ENCODE data around the gene KIR3DL3. TPM values are rescaled to one million over a fixed set of nuclear protein-coding genes. Genes with fewer than 3 reads are reported as not detected.
"Not testable (repeated sequence)": the region's sequence is repeated elsewhere in the genome, so short reads cannot be mapped to it uniquely, and the experiment has no call there.

Gene KIR3DL3
- total RNA-seq, 2 donors from 2014 or later = not detected

DNA sequence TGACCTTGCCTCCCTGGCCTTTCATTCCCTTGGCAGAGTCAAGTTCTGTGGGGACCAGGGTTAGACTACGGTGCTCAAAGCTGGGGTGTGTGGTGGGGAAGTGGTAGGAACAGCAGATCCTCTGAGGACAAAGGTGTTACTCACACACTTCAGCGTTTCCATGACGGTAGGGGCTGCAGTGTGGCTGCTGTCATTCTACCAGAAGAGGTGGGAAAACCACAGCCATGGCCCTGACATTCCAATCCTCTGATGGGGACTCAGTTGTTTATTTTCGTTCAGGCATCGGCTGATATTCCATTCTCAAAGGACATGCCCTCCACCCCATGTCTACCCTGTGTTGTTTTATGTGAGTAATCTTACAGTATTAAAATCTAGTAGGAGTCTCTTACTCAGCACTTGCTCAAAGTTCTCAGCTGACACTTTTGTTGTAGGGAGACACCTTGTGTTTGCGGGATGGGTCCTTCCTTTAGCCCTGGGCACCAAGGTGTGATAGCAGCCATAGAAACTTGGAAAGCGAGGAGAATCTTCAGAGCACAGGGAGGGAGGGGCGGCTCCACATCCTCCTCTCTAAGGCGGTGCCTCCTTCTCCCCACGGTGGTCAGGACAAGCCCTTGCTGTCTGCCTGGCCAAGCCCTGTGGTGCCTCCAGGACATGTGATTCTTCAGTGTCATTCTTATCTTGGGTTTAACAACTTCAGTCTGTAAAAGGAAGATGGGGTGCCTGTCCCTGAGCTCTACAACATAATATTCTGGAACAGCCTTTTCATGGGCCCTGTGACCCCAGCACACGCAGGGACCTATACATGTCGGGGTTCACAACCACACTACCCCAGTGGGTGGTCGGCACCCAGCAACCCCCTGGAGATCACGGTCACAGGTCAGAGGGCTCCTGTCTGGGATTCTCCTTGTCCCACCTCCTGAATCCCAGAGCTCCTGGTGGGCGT lies 47.0 kb downstream of the KIR3DL3 start:
- not testable (repeated sequence) for H3K4me1 ChIP-seq; H3K9me3 ChIP-seq; H3K4me3 ChIP-seq; H3K27ac ChIP-seq; H3K27me3 ChIP-seq; DNase-seq (ENCODE audit: low spot score); H3K36me3 ChIP-seq

DNA sequence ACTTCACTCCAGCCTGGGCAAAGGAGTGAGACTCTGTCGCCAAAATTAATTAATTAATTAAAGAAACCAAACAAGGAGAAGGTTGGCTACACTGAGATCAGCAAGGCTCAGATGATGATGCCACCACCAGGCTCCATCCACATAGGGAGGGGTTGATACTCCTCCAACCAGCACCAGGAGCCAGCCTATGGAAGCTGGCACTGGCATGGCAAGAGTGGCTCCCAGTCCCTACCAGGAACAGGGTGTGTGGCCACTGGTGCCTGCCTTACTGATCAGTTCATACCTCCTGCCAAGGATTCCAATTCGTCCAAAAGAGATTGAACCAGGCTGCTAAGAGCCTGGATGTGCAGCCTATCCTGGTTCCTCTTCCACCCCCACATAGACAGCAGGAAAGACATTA lies 48.4 kb downstream of the KIR3DL3 start:
- DNase-seq (ENCODE audit: low spot score); H3K4me3 ChIP-seq; H3K4me1 ChIP-seq; H3K36me3 ChIP-seq; H3K27me3 ChIP-seq; H3K27ac ChIP-seq; H3K9me3 ChIP-seq: not testable (repeated sequence)

DNA sequence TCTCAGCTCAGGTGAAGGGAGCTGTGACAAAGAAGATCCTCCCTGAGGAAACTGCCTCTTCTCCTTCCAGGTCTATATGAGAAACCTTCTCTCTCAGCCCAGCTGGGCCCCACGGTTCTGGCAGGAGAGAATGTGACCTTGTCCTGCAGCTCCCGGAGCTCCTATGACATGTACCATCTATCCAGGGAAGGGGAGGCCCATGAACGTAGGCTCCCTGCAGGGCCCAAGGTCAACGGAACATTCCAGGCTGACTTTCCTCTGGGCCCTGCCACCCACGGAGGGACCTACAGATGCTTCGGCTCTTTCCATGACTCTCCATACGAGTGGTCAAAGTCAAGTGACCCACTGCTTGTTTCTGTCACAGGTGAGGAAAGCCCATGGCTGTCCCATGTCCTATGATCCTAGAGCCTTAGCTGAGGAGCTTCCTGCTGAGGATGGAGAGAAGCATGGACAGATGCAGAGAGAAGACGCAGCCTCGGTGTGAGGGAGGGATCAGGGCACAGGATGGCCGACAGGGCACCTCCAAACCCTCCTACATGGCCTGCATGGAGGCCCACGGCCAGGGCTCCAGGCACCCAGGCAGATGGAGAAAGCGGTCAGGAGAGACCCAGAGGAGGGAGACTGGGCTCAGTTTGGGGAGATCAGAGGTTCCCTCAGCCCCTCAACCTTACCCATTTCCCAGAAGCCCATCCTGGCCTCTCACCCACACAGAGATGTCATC lies 51.0 kb downstream of the KIR3DL3 start:
- not testable (repeated sequence) for H3K36me3 ChIP-seq; H3K27me3 ChIP-seq; H3K4me1 ChIP-seq; H3K9me3 ChIP-seq; H3K4me3 ChIP-seq; H3K27ac ChIP-seq; DNase-seq (ENCODE audit: low spot score)

DNA sequence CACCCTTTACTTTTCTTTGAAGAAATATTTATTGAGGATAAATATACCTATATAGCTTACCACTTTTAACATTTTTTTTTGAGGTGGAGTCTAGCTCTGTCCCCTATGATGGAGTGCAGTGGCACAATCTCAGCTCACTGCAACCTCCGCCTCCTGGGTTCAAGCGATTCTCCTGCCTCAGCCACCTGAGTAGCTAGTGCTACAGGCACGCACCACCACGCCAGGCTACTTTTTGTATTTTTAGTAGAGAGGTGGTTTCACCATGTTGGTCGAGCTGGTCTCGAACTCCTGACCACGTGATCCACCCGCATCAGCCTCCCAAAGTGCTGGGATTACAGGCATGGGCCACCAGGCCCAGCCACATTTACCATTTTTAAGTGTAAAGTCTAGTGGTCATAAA lies 51.6 kb downstream of the KIR3DL3 start:
- not testable (repeated sequence) for H3K9me3 ChIP-seq; H3K4me3 ChIP-seq; H3K36me3 ChIP-seq; H3K27me3 ChIP-seq; H3K4me1 ChIP-seq; DNase-seq (ENCODE audit: low spot score); H3K27ac ChIP-seq

DNA sequence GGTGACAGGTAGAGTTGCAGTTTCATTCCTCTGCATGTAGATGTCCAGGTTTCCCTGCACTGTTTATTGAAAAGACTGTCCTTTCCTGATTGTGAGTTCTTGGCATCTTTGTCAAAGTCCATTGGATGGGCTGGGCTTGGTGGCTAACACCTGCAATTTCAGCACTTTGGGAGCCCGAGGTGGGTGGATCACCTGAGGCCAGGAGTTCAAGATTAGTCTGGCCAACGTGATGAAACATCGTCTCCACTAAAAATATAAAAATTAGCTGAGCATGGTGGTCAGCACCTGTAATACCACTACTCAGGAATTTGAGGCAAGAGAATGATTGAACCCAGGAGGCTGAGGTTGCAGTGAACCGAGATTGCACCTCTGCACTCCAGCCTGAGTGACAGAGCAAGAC lies 53.6 kb downstream of the KIR3DL3 start:
- not testable (repeated sequence) for H3K9me3 ChIP-seq; DNase-seq (ENCODE audit: low spot score); H3K27me3 ChIP-seq; H3K27ac ChIP-seq; H3K4me3 ChIP-seq; H3K36me3 ChIP-seq; H3K4me1 ChIP-seq

DNA sequence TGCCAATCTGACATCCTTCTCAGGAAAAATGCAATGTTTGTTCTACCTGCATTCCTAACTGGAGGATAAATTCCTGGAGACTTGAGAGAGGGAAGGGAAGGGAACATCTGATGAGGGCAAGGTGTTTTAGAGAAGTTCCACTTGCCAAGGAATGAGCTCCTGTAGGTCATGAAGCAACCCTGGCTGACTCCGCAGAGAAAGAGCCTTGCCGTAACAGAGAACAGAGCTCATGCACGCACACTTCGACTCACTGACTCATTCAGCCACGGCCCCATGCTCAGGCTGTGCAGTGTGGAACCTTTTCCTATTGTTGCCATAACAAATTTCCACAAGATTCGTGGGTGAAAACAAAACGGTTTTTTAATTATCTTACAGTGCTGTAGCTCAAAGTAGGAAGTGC lies 54.7 kb downstream of the KIR3DL3 start:
- not testable (repeated sequence) for H3K36me3 ChIP-seq; DNase-seq (ENCODE audit: low spot score); H3K27ac ChIP-seq; H3K4me3 ChIP-seq; H3K9me3 ChIP-seq; H3K4me1 ChIP-seq; H3K27me3 ChIP-seq

DNA sequence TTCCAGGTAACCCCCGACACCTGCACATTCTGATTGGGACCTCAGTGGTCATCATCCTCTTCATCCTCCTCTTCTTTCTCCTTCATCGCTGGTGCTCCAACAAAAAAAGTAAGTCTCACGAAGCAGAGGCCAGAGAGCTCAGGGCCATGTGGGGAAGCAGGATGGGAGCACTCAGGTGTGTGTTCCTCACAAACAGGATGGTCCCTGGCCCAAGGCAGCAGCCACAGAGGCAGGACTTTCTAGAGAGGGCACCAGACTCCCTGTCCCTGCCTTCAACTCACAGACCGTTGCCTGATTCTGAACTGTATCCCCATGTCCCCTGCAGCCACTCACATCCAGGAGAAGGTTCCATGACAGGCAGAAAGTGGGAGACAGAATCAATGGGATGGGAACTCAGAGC lies 58.7 kb downstream of the KIR3DL3 start:
- H3K4me1 ChIP-seq; H3K27ac ChIP-seq; H3K36me3 ChIP-seq; H3K9me3 ChIP-seq; H3K4me3 ChIP-seq; DNase-seq (ENCODE audit: low spot score); H3K27me3 ChIP-seq: not testable (repeated sequence)

Other genes starting within 250 kb of the KIR3DL3 start
- not detected for gene LAIR2, start 221.6 kb upstream of the KIR3DL3 start, total RNA-seq
- 1 to 10 TPM in 1 of 2 donors, not detected in 1; 1.8 TPM for gene LILRA2, start 150.7 kb upstream of the KIR3DL3 start, total RNA-seq
- gene LILRA1, start 130.8 kb upstream of the KIR3DL3 start, total RNA-seq = under 1 TPM in 1 of 2 donors, not detected in 1; 0.47 TPM
- 1 to 10 TPM in 1 of 2 donors, under 1 TPM in 1; 0.33 to 1.9 TPM for gene LILRB1, start 94.0 kb upstream of the KIR3DL3 start, total RNA-seq
- gene LILRB4, start 61.5 kb upstream of the KIR3DL3 start, total RNA-seq = 1 to 10 TPM; 2.0 to 5.2 TPM
- gene KIR2DL3, start 14.1 kb downstream of the KIR3DL3 start, total RNA-seq = not detected
- gene KIR2DL1, start 45.4 kb downstream of the KIR3DL3 start, total RNA-seq = not detected
- gene KIR2DL4, start 79.2 kb downstream of the KIR3DL3 start, total RNA-seq = not detected
- gene KIR3DL1, start 92.0 kb downstream of the KIR3DL3 start, total RNA-seq = not detected
- not detected for gene KIR2DS4, start 108.2 kb downstream of the KIR3DL3 start, total RNA-seq
- not detected for gene KIR3DL2, start 126.0 kb downstream of the KIR3DL3 start, total RNA-seq
- gene FCAR, start 149.8 kb downstream of the KIR3DL3 start, total RNA-seq = 1 to 10 TPM in 1 of 2 donors, under 1 TPM in 1; 0.59 to 1.5 TPM
- gene NCR1, start 181.7 kb downstream of the KIR3DL3 start, total RNA-seq = not detected
- gene NLRP7, start 223.1 kb downstream of the KIR3DL3 start, total RNA-seq = not detected
- gene NLRP2, start 241.9 kb downstream of the KIR3DL3 start, total RNA-seq = under 1 TPM; 0.20 to 0.26 TPM